Vagina (tissue), 2 donors: ENCODE data around the gene RFESD. TPM values are rescaled to one million over a fixed set of nuclear protein-coding genes. Genes with fewer than 3 reads are reported as not detected.

Experiments used
- DNase-seq, 2 donors: peaks; one replicate each; pipeline ENCODE4 v3.0.0-alpha.2; 2017; ENCODE audit errors: extremely low spot score in 2 of 2
- H3K27ac ChIP-seq: fragments of 200-600 bp; sonication (generic); one replicate; pipeline ENCODE4 v1.5.1; 2019
- H3K27me3 ChIP-seq: fragments of 200-600 bp; sonication (generic); one replicate; pipeline ENCODE4 v1.5.1; 2019
- H3K36me3 ChIP-seq, 2 donors: fragments of 200-600 bp; sonication (generic); one replicate each; pipeline ENCODE4 v1.5.1; 2017 to 2019
- H3K4me1 ChIP-seq: fragments of 200-600 bp; sonication (generic); one replicate; pipeline ENCODE4 v1.5.1; 2019
- H3K4me3 ChIP-seq, 2 donors: fragments of 200-600 bp; sonication (generic); 1 replicate in 1 of 2; 2 replicates in 1 of 2; pipeline ENCODE4 v1.5.1; 2016 to 2019
- H3K9me3 ChIP-seq: fragments of 200-600 bp; sonication (generic); one replicate; pipeline ENCODE4 v1.5.1; 2019
- CTCF ChIP-seq, 3 experiments: fragments of 450-650 bp in 2 of 3; fragments of 200-600 bp in 1 of 3; sonication (generic) in 1 of 3; IDR thresholded peaks; one replicate each; pipeline ENCODE4 v1.5.1; 2017 to 2019; ENCODE audit warnings: antibody characterized with exemption in 3 of 3, mild to moderate bottlenecking in 2 of 3, moderate library complexity in 2 of 3
- POLR2A ChIP-seq, 2 donors: fragments of 450-650 bp; IDR thresholded peaks; one replicate each; pipeline ENCODE4 v1.6.1; 2017; ENCODE audit warnings: antibody characterized with exemption in 2 of 2, mild to moderate bottlenecking in 2 of 2, moderate library complexity in 2 of 2
- POLR2AphosphoS5 ChIP-seq, 2 donors: sonication (generic); formaldehyde crosslinking; IDR thresholded peaks; one replicate each; pipeline ENCODE4 v1.9.0; 2017; ENCODE audit warnings: antibody characterized with exemption in 2 of 2, mild to moderate bottlenecking in 2 of 2, low read depth in 1 of 2; ENCODE audit not compliant: insufficient read depth in 1 of 2
- intact Hi-C: fragments of 100-400 bp; cut with DNase I; formaldehyde crosslinking; loops from one replicate; pipeline ENCODE4 v1.15.1; 2023
- total RNA-seq: library from RNA; depleted of rRNA; stranded (reverse); fragments of >200 nt; gene quantifications from one replicate; pipeline ENCODE4 v1.2.3, GENCODE V29; 2016

The RFESD gene
- total RNA-seq, 1 donor from 2014 or later: 1.2 TPM

GRCh38 chr5:95617057-95617456, 29.5 kb upstream of the RFESD start:
- no peaks in the 10 kb centered on the region for H3K27me3 ChIP-seq
- no peak overlapping the region for H3K4me3 ChIP-seq
- no peak for DNase-seq
- no peak for TF ChIP-seq CTCF (IDR thresholded peaks at IDR 0.05)
- no peak for TF ChIP-seq POLR2AphosphoS5 (IDR thresholded peaks at IDR 0.05; ENCODE audit: insufficient read depth in 1 of 2, low read depth in 1 of 2)
- TF ChIP-seq POLR2A (IDR thresholded peaks at IDR 0.05): no peak
- H3K27ac ChIP-seq: no peak overlapping the region
- H3K36me3 ChIP-seq: no peaks in the 10 kb centered on the region
- no peaks in the 10 kb centered on the region for H3K9me3 ChIP-seq
- intact Hi-C loops: no loop called here
- H3K4me1 ChIP-seq: peaks cover 21% of the 10 kb centered on the region

GRCh38 chr5:95619096-95619495, 27.5 kb upstream of the RFESD start:
- H3K4me3 ChIP-seq: no peak overlapping the region
- H3K9me3 ChIP-seq: no peaks in the 10 kb centered on the region
- peaks cover 21% of the 10 kb centered on the region for H3K4me1 ChIP-seq
- H3K27ac ChIP-seq: no peak overlapping the region
- DNase-seq: no peak
- H3K27me3 ChIP-seq: no peaks in the 10 kb centered on the region
- intact Hi-C loops: no loop called here
- H3K36me3 ChIP-seq: no peaks in the 10 kb centered on the region
- TF ChIP-seq CTCF (IDR thresholded peaks at IDR 0.05) (no peak), POLR2A (IDR thresholded peaks at IDR 0.05) (no peak), POLR2AphosphoS5 (IDR thresholded peaks at IDR 0.05; ENCODE audit: insufficient read depth in 1 of 2, low read depth in 1 of 2) (no peak)

- Histone ChIP-seq H3K36me3 (no peaks in the 10 kb centered on the region), H3K4me3 (peak overlapping the region; percentile 56 to 66), H3K27me3 (no peaks in the 10 kb centered on the region), H3K9me3 (no peaks in the 10 kb centered on the region), H3K4me1 (peaks cover 21% of the 10 kb centered on the region), H3K27ac (no peak overlapping the region)
- intact Hi-C loops: loop anchor here (10.0 kb wide), 1 partner anchor 65 kb away; the partner anchor contains the start of genes ARSK and SKIC3
- TF ChIP-seq POLR2AphosphoS5 (IDR thresholded peaks at IDR 0.05; ENCODE audit: insufficient read depth in 1 of 2, low read depth in 1 of 2) (no peak), POLR2A (IDR thresholded peaks at IDR 0.05) (no peak), CTCF (IDR thresholded peaks at IDR 0.05) (no peak)
- DNase-seq: no peak
Measured at GRCh38 chr5:95619514-95620029, 27.0 kb upstream of the RFESD start.

GRCh38 chr5:95620030-95620869, 26.3 kb upstream of the RFESD start, which contains the start of gene GPR150:
Gene GPR150 (plus strand): TSS chr5:95620087. CDS start chr5:95620276, 189 bp downstream.
- no peak for DNase-seq
- Histone ChIP-seq H3K27ac (peak within 1 kb of the TSS; percentile 19), H3K9me3 (no peaks in the 10 kb centered on the region), H3K27me3 (no peaks in the 10 kb centered on the region), H3K4me1 (peaks cover 21% of the 10 kb centered on the region), H3K4me3 (peak within 1 kb of the TSS; percentile 56 to 66), H3K36me3 (no peaks in the 10 kb centered on the region)
- TF ChIP-seq CTCF (IDR thresholded peaks at IDR 0.05) (no peak), POLR2AphosphoS5 (IDR thresholded peaks at IDR 0.05; ENCODE audit: insufficient read depth in 1 of 2, low read depth in 1 of 2) (no peak), POLR2A (IDR thresholded peaks at IDR 0.05) (no peak)
- intact Hi-C loops: loop anchor here (10.0 kb wide), 1 partner anchor 65 kb away; the partner anchor contains the start of genes ARSK and SKIC3
